WTC11 (cell line): Measurements from ENCODE around the gene TIMM17B. TPM values are rescaled to one million over a fixed set of nuclear protein-coding genes. Genes with fewer than 3 reads are reported as not detected.

Experiments used
- ATAC-seq: fragments of 200-7000 bp; cut with Tn5 transposase; 2 replicates; pipeline ENCODE4 v1.10.0; 2021; ENCODE audit warnings: mild to moderate bottlenecking, moderate library complexity
- CTCF ChIA-PET: fragments of 300-600 bp; sonication (Branson Sonifier 250); formaldehyde crosslinking; loops from one replicate; lab custom pipeline; 2021; ENCODE audit warnings: antibody characterized with exemption; lab: Charles Lee
- POLR2A ChIA-PET: fragments of 350-600 bp; sonication (Branson Sonifier 250); formaldehyde crosslinking; loops from one replicate; lab custom pipeline; 2021; ENCODE audit warnings: antibody characterized with exemption; lab: Charles Lee
- DNase-seq: peaks from one replicate; pipeline ENCODE4 v3.0.0; 2021; ENCODE audit warnings: low spot score
- H3K27ac Mint-ChIP-seq: 2 replicates; pipeline ENCODE4 v1.8.0; 2021; ENCODE audit warnings: mixed read lengths
- H3K27me3 Mint-ChIP-seq: 2 replicates; pipeline ENCODE4 v1.8.0; 2021; ENCODE audit warnings: low read depth, mild to moderate bottlenecking, moderate library complexity, mixed read lengths
- H3K36me3 Mint-ChIP-seq: 2 replicates; pipeline ENCODE4 v1.8.0; 2021; ENCODE audit warnings: mixed read lengths
- H3K4me1 Mint-ChIP-seq: 2 replicates; pipeline ENCODE4 v1.8.0; 2022; ENCODE audit warnings: mixed read lengths
- H3K4me3 Mint-ChIP-seq: 2 replicates; pipeline ENCODE4 v1.8.0; 2021; ENCODE audit warnings: mild to moderate bottlenecking, moderate library complexity, mixed read lengths
- H3K9me3 Mint-ChIP-seq: 2 replicates; pipeline ENCODE4 v1.8.0; 2021; ENCODE audit warnings: mixed read lengths
- AFF4 ChIP-seq: sonication (generic); formaldehyde crosslinking; IDR thresholded peaks from 2 replicates; pipeline ENCODE4 v1.8.1; 2023; ENCODE audit warnings: mild to moderate bottlenecking, missing genetic modification reagents, borderline replicate concordance
- ARID4B ChIP-seq: sonication (generic); formaldehyde crosslinking; IDR thresholded peaks from 2 replicates; pipeline ENCODE4 v1.8.0; 2023; ENCODE audit warnings: missing genetic modification reagents, mild to moderate bottlenecking, borderline replicate concordance
- ELF4 ChIP-seq: sonication (generic); formaldehyde crosslinking; IDR thresholded peaks from 2 replicates; pipeline ENCODE4 v1.8.1; 2022; ENCODE audit warnings: low read depth, mild to moderate bottlenecking, moderate library complexity, missing genetic modification reagents
- FOXJ3 ChIP-seq: sonication (generic); formaldehyde crosslinking; IDR thresholded peaks from 2 replicates; pipeline ENCODE4 v1.9.0; 2021; ENCODE audit warnings: missing genetic modification reagents, mild to moderate bottlenecking, borderline replicate concordance
- FOXP1 ChIP-seq: sonication (generic); formaldehyde crosslinking; IDR thresholded peaks from 2 replicates; pipeline ENCODE4 v1.8.0; 2022; ENCODE audit warnings: missing genetic modification reagents, mild to moderate bottlenecking, moderate library complexity, borderline replicate concordance
- JAZF1 ChIP-seq: fragments of 250-450 bp; sonication (Bioruptor Pico); IDR thresholded peaks from 2 replicates; pipeline ENCODE4 v1.9.0; 2021; ENCODE audit warnings: moderate library complexity, mild to moderate bottlenecking, inconsistent platforms
- NFATC4 ChIP-seq: fragments of 250-450 bp; sonication (Bioruptor Pico); IDR thresholded peaks from 2 replicates; pipeline ENCODE4 v1.9.0; 2021; ENCODE audit warnings: mild to moderate bottlenecking
- NR1H2 ChIP-seq: sonication (generic); formaldehyde crosslinking; IDR thresholded peaks from 2 replicates; pipeline ENCODE4 v1.9.0; 2021; ENCODE audit warnings: mild to moderate bottlenecking, moderate library complexity, missing genetic modification reagents
- SMAD3 ChIP-seq: sonication (generic); formaldehyde crosslinking; IDR thresholded peaks from 2 replicates; pipeline ENCODE4 v1.8.0; 2022; ENCODE audit warnings: missing genetic modification reagents, mild to moderate bottlenecking, borderline replicate concordance
- STAT6 ChIP-seq: sonication (generic); formaldehyde crosslinking; conservative IDR thresholded peaks from 2 replicates; pipeline ENCODE4 v1.8.1; 2023; ENCODE audit warnings: mild to moderate bottlenecking, low read depth, missing genetic modification reagents, moderate library complexity
- TP53 ChIP-seq: sonication (generic); formaldehyde crosslinking; IDR thresholded peaks from 2 replicates; pipeline ENCODE4 v1.8.1; 2023; ENCODE audit warnings: mild to moderate bottlenecking, missing genetic modification reagents
- ZNF138 ChIP-seq: sonication (generic); formaldehyde crosslinking; conservative IDR thresholded peaks from 2 replicates; pipeline ENCODE4 v1.8.1; 2022; ENCODE audit warnings: mild to moderate bottlenecking, moderate library complexity, missing genetic modification reagents
- ZNF396 ChIP-seq: fragments of 250-450 bp; sonication (Bioruptor Pico); IDR thresholded peaks from 2 replicates; pipeline ENCODE4 v1.8.0; 2021; ENCODE audit warnings: mild to moderate bottlenecking, moderate library complexity, borderline replicate concordance
- ZSCAN18 ChIP-seq: fragments of 250-450 bp; sonication (Bioruptor Pico); IDR thresholded peaks from 2 replicates; pipeline ENCODE4 v2.1.2; 2022; ENCODE audit warnings: mild to moderate bottlenecking, moderate library complexity
- total RNA-seq: library from RNA; stranded (reverse); gene quantifications from 3 replicates; pipeline ENCODE4 v1.2.3, GENCODE V29; 2021
- TF ChIP-seq, protein P1 (sequence below): sonication (generic); formaldehyde crosslinking; conservative IDR thresholded peaks from 2 replicates; pipeline ENCODE4 v1.8.1; 2022; ENCODE audit warnings: mild to moderate bottlenecking, missing genetic modification reagents
- TF ChIP-seq, protein P2 (sequence below): fragments of 250-450 bp; sonication (Bioruptor Pico); IDR thresholded peaks from 2 replicates; pipeline ENCODE4 v1.8.0; 2021; ENCODE audit warnings: mild to moderate bottlenecking
- TF ChIP-seq, protein P3 (sequence below): sonication (generic); formaldehyde crosslinking; IDR thresholded peaks from 2 replicates; pipeline ENCODE4 v1.8.1; 2023; ENCODE audit warnings: mild to moderate bottlenecking, moderate library complexity, missing genetic modification reagents
- TF ChIP-seq, protein P4 (sequence below): sonication (generic); formaldehyde crosslinking; IDR thresholded peaks from 2 replicates; pipeline ENCODE4 v1.8.1; 2023; ENCODE audit warnings: mild to moderate bottlenecking, missing genetic modification reagents, moderate library complexity

TIMM17B gene
- total RNA-seq, 1 experiment from 2014 or later, result 99.6 TPM

- CTCF ChIA-PET, result no interaction called here
- no peak overlapping the region for H3K4me3 Mint-ChIP-seq
- H3K36me3 Mint-ChIP-seq, result peaks cover 34% of the 10 kb centered on the region
- H3K9me3 Mint-ChIP-seq, result no peaks in the 10 kb centered on the region; the same call in 1 of the 2 replicates
- no peak overlapping the region; the same call in 1 of the 2 replicates for H3K27ac Mint-ChIP-seq
- TF ChIP-seq STAT6 (no peak), JAZF1 (no peak), NFATC4 (no peak), FOXP1 (no peak), ZNF396 (no peak), FOXJ3 (CRISPR knock-in tag) (no peak), AFF4 (CRISPR knock-in tag) (no peak), ELF4 (CRISPR knock-in tag) (no peak)
- TF ChIP-seq, protein P1, sequence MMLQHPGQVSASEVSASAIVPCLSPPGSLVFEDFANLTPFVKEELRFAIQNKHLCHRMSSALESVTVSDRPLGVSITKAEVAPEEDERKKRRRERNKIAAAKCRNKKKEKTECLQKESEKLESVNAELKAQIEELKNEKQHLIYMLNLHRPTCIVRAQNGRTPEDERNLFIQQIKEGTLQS (CRISPR knock-in tag), result no peak
- TF ChIP-seq, protein P2, sequence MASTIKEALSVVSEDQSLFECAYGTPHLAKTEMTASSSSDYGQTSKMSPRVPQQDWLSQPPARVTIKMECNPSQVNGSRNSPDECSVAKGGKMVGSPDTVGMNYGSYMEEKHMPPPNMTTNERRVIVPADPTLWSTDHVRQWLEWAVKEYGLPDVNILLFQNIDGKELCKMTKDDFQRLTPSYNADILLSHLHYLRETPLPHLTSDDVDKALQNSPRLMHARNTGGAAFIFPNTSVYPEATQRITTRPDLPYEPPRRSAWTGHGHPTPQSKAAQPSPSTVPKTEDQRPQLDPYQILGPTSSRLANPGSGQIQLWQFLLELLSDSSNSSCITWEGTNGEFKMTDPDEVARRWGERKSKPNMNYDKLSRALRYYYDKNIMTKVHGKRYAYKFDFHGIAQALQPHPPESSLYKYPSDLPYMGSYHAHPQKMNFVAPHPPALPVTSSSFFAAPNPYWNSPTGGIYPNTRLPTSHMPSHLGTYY (CRISPR knock-in tag), result no peak
- TF ChIP-seq, protein P3, sequence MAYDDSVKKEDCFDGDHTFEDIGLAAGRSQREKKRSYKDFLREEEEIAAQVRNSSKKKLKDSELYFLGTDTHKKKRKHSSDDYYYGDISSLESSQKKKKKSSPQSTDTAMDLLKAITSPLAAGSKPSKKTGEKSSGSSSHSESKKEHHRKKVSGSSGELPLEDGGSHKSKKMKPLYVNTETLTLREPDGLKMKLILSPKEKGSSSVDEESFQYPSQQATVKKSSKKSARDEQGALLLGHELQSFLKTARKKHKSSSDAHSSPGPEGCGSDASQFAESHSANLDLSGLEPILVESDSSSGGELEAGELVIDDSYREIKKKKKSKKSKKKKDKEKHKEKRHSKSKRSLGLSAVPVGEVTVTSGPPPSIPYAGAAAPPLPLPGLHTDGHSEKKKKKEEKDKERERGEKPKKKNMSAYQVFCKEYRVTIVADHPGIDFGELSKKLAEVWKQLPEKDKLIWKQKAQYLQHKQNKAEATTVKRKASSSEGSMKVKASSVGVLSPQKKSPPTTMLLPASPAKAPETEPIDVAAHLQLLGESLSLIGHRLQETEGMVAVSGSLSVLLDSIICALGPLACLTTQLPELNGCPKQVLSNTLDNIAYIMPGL (CRISPR knock-in tag), result no peak
- TF ChIP-seq, protein P4, sequence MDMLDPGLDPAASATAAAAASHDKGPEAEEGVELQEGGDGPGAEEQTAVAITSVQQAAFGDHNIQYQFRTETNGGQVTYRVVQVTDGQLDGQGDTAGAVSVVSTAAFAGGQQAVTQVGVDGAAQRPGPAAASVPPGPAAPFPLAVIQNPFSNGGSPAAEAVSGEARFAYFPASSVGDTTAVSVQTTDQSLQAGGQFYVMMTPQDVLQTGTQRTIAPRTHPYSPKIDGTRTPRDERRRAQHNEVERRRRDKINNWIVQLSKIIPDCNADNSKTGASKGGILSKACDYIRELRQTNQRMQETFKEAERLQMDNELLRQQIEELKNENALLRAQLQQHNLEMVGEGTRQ, result no peak
- POLR2A ChIA-PET, result no interaction called here
- ATAC-seq (no peak), DNase-seq (no peak)
- H3K4me1 Mint-ChIP-seq, result peaks cover 31% of the 10 kb centered on the region
- no peaks in the 10 kb centered on the region for H3K27me3 Mint-ChIP-seq
Measured at GRCh38 chrX:48934581-48935300, 37.2 kb upstream of the TIMM17B start.

DNA sequence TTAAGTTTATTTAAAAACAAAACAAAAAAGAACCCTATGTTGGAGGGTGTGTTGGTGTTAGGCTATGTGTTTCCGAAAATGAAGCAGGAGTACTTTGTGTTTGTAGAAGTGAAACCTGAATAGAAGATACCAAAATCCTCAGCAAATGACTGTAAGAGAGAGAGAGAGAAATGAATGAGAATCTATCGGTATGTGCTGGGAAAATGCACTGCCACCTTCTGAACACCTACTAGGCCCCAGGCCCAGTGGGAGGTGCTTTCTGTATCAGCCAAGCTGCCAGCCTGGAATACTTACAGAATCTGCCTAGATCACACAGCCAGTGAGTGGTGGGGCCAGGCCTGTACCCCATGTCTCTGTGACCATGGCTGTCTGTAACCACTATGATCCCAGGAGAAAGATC lies 36.2 kb upstream of the TIMM17B start:
- ChIA-PET CTCF (no interaction called here), POLR2A (no interaction called here)
- H3K36me3 Mint-ChIP-seq, result peaks cover 34% of the 10 kb centered on the region
- no peaks in the 10 kb centered on the region for H3K27me3 Mint-ChIP-seq
- no peak for ATAC-seq
- no peak overlapping the region for H3K27ac Mint-ChIP-seq
- H3K9me3 Mint-ChIP-seq, result no peaks in the 10 kb centered on the region; the same call in 1 of the 2 replicates
- no peak overlapping the region for H3K4me3 Mint-ChIP-seq
- DNase-seq, result no peak
- peaks cover 25% of the 10 kb centered on the region for H3K4me1 Mint-ChIP-seq
- TF ChIP-seq ARID4B (CRISPR knock-in tag) (no peak), ZNF138 (no peak), SMAD3 (CRISPR knock-in tag) (no peak), TP53 (no peak), ZSCAN18 (no peak), NR1H2 (CRISPR knock-in tag) (no peak)
